PFSK-1 (cell line): ENCODE measurements around the gene NXT2.

Experiments used
- FOXP2 ChIP-seq: optimal IDR thresholded peaks from 2 replicates; pipeline ENCODE3; 2011; ENCODE audit warnings: borderline replicate concordance, control low read depth, inconsistent platforms; ENCODE audit not compliant: insufficient read depth; ENCODE audit errors: extremely low read length, extremely low read depth
- SIN3A ChIP-seq: IDR thresholded peaks from 2 replicates; pipeline ENCODE4 v1.6.1; 2012; ENCODE audit warnings: mild to moderate bottlenecking, low read length, moderate library complexity, borderline replicate concordance; ENCODE audit not compliant: insufficient read depth
- TF ChIP-seq, protein P1 (sequence below), 2 experiments: IDR thresholded peaks; 2 replicates each; pipeline versions ENCODE4 v1.6.1 to v1.8.0; 2011 to 2012; ENCODE audit warnings: low read depth in 2 of 2, low read length in 2 of 2, control low read depth in 1 of 2, inconsistent platforms in 1 of 2, mild to moderate bottlenecking in 1 of 2, moderate library complexity in 1 of 2; ENCODE audit not compliant: insufficient read depth in 1 of 2

Gene NXT2

GRCh38 chrX:109590176-109590575 is 53.5 kb downstream of the NXT2 start:
- TF ChIP-seq, protein P1, sequence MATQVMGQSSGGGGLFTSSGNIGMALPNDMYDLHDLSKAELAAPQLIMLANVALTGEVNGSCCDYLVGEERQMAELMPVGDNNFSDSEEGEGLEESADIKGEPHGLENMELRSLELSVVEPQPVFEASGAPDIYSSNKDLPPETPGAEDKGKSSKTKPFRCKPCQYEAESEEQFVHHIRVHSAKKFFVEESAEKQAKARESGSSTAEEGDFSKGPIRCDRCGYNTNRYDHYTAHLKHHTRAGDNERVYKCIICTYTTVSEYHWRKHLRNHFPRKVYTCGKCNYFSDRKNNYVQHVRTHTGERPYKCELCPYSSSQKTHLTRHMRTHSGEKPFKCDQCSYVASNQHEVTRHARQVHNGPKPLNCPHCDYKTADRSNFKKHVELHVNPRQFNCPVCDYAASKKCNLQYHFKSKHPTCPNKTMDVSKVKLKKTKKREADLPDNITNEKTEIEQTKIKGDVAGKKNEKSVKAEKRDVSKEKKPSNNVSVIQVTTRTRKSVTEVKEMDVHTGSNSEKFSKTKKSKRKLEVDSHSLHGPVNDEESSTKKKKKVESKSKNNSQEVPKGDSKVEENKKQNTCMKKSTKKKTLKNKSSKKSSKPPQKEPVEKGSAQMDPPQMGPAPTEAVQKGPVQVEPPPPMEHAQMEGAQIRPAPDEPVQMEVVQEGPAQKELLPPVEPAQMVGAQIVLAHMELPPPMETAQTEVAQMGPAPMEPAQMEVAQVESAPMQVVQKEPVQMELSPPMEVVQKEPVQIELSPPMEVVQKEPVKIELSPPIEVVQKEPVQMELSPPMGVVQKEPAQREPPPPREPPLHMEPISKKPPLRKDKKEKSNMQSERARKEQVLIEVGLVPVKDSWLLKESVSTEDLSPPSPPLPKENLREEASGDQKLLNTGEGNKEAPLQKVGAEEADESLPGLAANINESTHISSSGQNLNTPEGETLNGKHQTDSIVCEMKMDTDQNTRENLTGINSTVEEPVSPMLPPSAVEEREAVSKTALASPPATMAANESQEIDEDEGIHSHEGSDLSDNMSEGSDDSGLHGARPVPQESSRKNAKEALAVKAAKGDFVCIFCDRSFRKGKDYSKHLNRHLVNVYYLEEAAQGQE (IDR thresholded peaks at IDR 0.05; ENCODE audit: insufficient read depth in 1 of 2, low read depth in 2 of 2, low read length in 2 of 2) = no peak
- no peak for TF ChIP-seq SIN3A
- TF ChIP-seq FOXP2 = no peak
